ENCODE data around the gene TMUB1. TPM values are rescaled to one million over a fixed set of nuclear protein-coding genes. Genes with fewer than 3 reads are reported as not detected.

The TMUB1 gene
- total and polyA plus RNA-seq, 9 of the 15 experiments (the other 6 are each of a cell fraction or from before 2014, with no cell fraction given), result 0.14 to 241 (median 74.1) TPM

DNA sequence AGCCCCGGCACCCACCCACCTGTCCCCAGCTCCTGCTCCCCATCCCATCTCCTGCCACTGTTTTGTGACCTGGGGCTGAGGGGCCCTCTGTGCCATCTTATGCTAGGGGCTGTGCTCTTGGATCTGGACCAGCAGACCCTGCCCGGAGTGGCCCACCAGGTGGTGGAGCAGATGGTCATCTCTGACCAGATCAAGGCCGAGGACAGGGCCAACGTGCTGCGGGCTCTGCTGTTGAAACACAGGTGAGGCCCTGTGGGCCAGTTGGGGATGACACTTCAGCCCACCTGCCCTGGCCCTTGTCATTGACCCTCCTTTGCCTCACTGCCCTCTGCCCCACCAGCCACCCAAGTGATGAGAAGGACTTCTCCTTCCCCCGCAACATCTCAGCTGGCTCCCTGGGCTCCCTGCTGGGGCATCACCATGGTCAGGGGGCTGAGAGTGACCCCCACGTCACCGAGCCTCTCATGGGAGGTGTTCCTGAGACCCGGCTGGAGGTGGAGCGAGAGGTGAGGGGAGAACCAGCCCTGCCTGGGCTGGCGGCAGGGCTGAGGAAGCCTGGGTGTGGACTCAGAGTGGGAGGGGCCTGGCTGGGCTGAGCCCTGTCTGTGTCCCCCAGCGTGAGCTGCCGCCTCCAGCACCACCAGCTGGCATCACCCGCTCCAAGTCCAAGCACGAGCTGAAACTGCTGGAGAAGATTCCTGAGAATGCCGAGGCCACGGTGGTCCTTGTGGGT lies 13.3 kb downstream of the TMUB1 start:
- Histone ChIP-seq H3K4me3 (no peak overlapping the region), H4K20me1 (replicated peaks; ENCODE audit: control insufficient read depth, insufficient read depth, low read length) (no peaks in the 10 kb centered on the region; the same call in 1 of the 2 replicates), H3K9me1 (ENCODE audit: control insufficient read depth, insufficient read depth, low read length) (no peaks in the 10 kb centered on the region), H3K9ac (ENCODE audit: insufficient read depth in 1 of 2, low read depth in 2 of 2, low read length in 2 of 2) (peak overlapping the region in 1 of 2 experiments; percentile 69; a peak in 2 of 4 replicates), H3K27me3 (ENCODE audit: control insufficient read depth in 2 of 2, insufficient read depth in 2 of 2, low read length in 2 of 2) (no peaks in the 10 kb centered on the region), H3K27ac (ENCODE audit: extremely low read depth, low read depth, low read length) (no peak overlapping the region), H3K79me2 (ENCODE audit: control insufficient read depth, insufficient read depth, low read length) (peaks cover 8% of the 10 kb centered on the region), H3K4me2 (ENCODE audit: insufficient read depth, low read length) (no peak overlapping the region), H3K36me3 (ENCODE audit: control insufficient read depth, insufficient read depth, low read length) (peaks cover 96% of the 10 kb centered on the region), H3K4me1 (replicated peaks in 1 of 2; ENCODE audit: control insufficient read depth in 2 of 2, insufficient read depth in 2 of 2, low read length in 2 of 2) (peaks cover 0 to 45% of the 10 kb centered on the region in 2 experiments; a peak in 1 of 5 replicates), H2AFZ (ENCODE audit: low read depth, low read length) (no peak overlapping the region), H3K9me3 (replicated peaks; ENCODE audit: control insufficient read depth, insufficient read depth, low read depth, low read length) (no peaks in the 10 kb centered on the region)
- TF ChIP-seq ZZZ3 (IDR thresholded peaks at IDR 0.05) (no peak), RBM25 (IDR thresholded peaks at IDR 0.05; ENCODE audit: low read depth, low read length, severe bottlenecking) (no peak), KLF13 (tag; IDR thresholded peaks at IDR 0.05; ENCODE audit: borderline replicate concordance, low read depth) (no peak), MAX (CRISPR knock-in tag; IDR thresholded peaks at IDR 0.05) (0 out of 2 replicates have a peak, but pooled peaks have one; percentile 2), POLR2G (IDR thresholded peaks at IDR 0.05; ENCODE audit: low read depth, low read length) (peak; percentile 47), TBL1XR1 (IDR thresholded peaks at IDR 0.05; ENCODE audit: low read length in 2 of 2) (no peak), RBFOX2 (IDR thresholded peaks at IDR 0.05; ENCODE audit: low read depth, low read length) (peak; percentile 26; the same call in 1 of the 2 replicates), EZH2 (IDR thresholded peaks at IDR 0.05; ENCODE audit: borderline replicate concordance, low read depth, low read length) (no peak), ZNF146 (CRISPR knock-in tag; IDR thresholded peaks at IDR 0.05; ENCODE audit: unreplicated experiment) (no peak), FIP1L1 (IDR thresholded peaks at IDR 0.05; ENCODE audit: low read depth, low read length, poor library complexity, severe bottlenecking) (no peak), IRF2 (CRISPR knock-in tag; IDR thresholded peaks at IDR 0.05) (no peak), CHD1 (IDR thresholded peaks at IDR 0.05; ENCODE audit: low read length) (no peak)
- FAIRE-seq, result no peak
- ChIA-PET POLR2A (interaction anchor here (0.8 to 3.2 kb wide), 4 partner anchors 9 to 53 kb away, joined by 4 to 18 read pairs (median 11); partner anchors contain the start of gene FASTK), CTCF (ENCODE audit: low intra/inter-chr PET ratio) (no interaction called here)
- 91% methylated on average over 16 of the region's 17 CpGs for WGBS (ENCODE audit: insufficient coverage, low coverage, missing lambda C conversion rate)
- DNase-seq (ENCODE audit: extremely low read depth in 1 of 4, low spot score in 3 of 4), result no peak
- BruUV-seq (replicated peaks), result no TSS peak
- in situ Hi-C loops (cut with MboI) (no loop called here), intact Hi-C loops (cut with micrococcal nuclease) (no loop called here)
- no peak for ATAC-seq

Data from K562 (cell line).